Liver (tissue), 9 donors: ENCODE results near the gene SLC39A3. TPM values are rescaled to one million over a fixed set of nuclear protein-coding genes. Genes with fewer than 3 reads are reported as not detected.
A peak's percentile ranks its signal among the peaks of the same experiment; 100 is the strongest.

Source experiments
- DNase-seq: peaks from one replicate; pipeline ENCODE4 v3.0.0-alpha.2; 2017; ENCODE audit warnings: low spot score
- H3K27ac ChIP-seq, 2 donors: one replicate each; pipeline ENCODE4 v1.7.0; 2013; ENCODE audit warnings: inconsistent platforms in 2 of 2, low read length in 2 of 2, control low read depth in 1 of 2, low read depth in 1 of 2, mild to moderate bottlenecking in 1 of 2
- H3K27me3 ChIP-seq, 4 donors: one replicate each; pipeline versions ENCODE4 v1.6.1 to v1.7.0; 2013; ENCODE audit warnings: low read length in 3 of 4, inconsistent platforms in 1 of 4, mild to moderate bottlenecking in 1 of 4, moderate library complexity in 1 of 4; ENCODE audit not compliant: control insufficient read depth in 4 of 4, insufficient read depth in 4 of 4
- H3K36me3 ChIP-seq, 4 donors: one replicate each; pipeline versions ENCODE4 v1.6.1 to v1.7.0; 2013; ENCODE audit warnings: low read length in 3 of 4, mild to moderate bottlenecking in 3 of 4, low read depth in 1 of 4, moderate library complexity in 1 of 4; ENCODE audit not compliant: control insufficient read depth in 4 of 4, insufficient read depth in 3 of 4
- H3K4me1 ChIP-seq, 4 donors: one replicate each; pipeline versions ENCODE4 v1.6.1 to v1.7.0; 2013; ENCODE audit warnings: low read length in 3 of 4, mild to moderate bottlenecking in 3 of 4, moderate library complexity in 1 of 4; ENCODE audit not compliant: control insufficient read depth in 4 of 4, insufficient read depth in 4 of 4
- H3K4me3 ChIP-seq, 3 donors: one replicate each; pipeline versions ENCODE4 v1.6.1 to v1.7.0; 2013; ENCODE audit warnings: low read length in 3 of 3, control low read depth in 1 of 3, low read depth in 1 of 3, mild to moderate bottlenecking in 1 of 3
- H3K9ac ChIP-seq, 2 donors: one replicate each; pipeline ENCODE4 v1.7.0; 2013; ENCODE audit warnings: low read length in 2 of 2, mild to moderate bottlenecking in 2 of 2, moderate library complexity in 2 of 2, control low read depth in 1 of 2, low read depth in 1 of 2
- H3K9me3 ChIP-seq, 4 donors: one replicate each; pipeline versions ENCODE4 v1.6.1 to v1.7.0; 2013; ENCODE audit warnings: low read length in 3 of 4; ENCODE audit not compliant: control insufficient read depth in 4 of 4
- CTCF ChIP-seq: fragments of 150-350 bp; IDR thresholded peaks from 2 replicates; pipeline ENCODE4 v1.5.1; 2017; ENCODE audit warnings: improper control_type of control experiment, low read depth, low read length; ENCODE audit not compliant: missing input control
- EGR1 ChIP-seq, 2 donors: IDR thresholded peaks; 2 replicates each; pipeline ENCODE4 v1.6.1; 2016 to 2018; ENCODE audit warnings: antibody characterized with exemption in 2 of 2, low read depth in 2 of 2
- FOXA1 ChIP-seq: IDR thresholded peaks from 2 replicates; pipeline ENCODE4 v1.6.1; 2016; ENCODE audit warnings: antibody characterized with exemption
- FOXA2 ChIP-seq: IDR thresholded peaks from 2 replicates; pipeline ENCODE4 v1.6.1; 2016; ENCODE audit warnings: antibody characterized with exemption
- GABPA ChIP-seq, 2 donors: IDR thresholded peaks in 1 of 2; conservative IDR thresholded peaks in 1 of 2; 2 replicates each; pipeline ENCODE4 v1.6.1; 2016; ENCODE audit warnings: antibody characterized with exemption in 2 of 2, mild to moderate bottlenecking in 1 of 2, moderate library complexity in 1 of 2
- HNF4A ChIP-seq, 2 donors: conservative IDR thresholded peaks; 2 replicates each; pipeline ENCODE4 v1.6.1; 2016; ENCODE audit warnings: antibody characterized with exemption in 2 of 2, mild to moderate bottlenecking in 2 of 2
- HNF4G ChIP-seq: IDR thresholded peaks from 2 replicates; pipeline ENCODE4 v1.6.1; 2016; ENCODE audit warnings: antibody characterized with exemption
- JUND ChIP-seq, 2 donors: IDR thresholded peaks; 2 replicates each; pipeline ENCODE4 v1.6.1; 2016; ENCODE audit warnings: antibody characterized with exemption in 2 of 2
- MAX ChIP-seq: IDR thresholded peaks from 2 replicates; pipeline ENCODE4 v1.6.1; 2016; ENCODE audit warnings: antibody characterized with exemption
- NR2F2 ChIP-seq: IDR thresholded peaks from 2 replicates; pipeline ENCODE4 v1.6.1; 2016; ENCODE audit warnings: antibody characterized with exemption
- RAD21 ChIP-seq, 2 donors: IDR thresholded peaks; 2 replicates each; pipeline ENCODE4 v1.6.1; 2016; ENCODE audit warnings: antibody characterized with exemption in 2 of 2, mild to moderate bottlenecking in 2 of 2
- REST ChIP-seq: IDR thresholded peaks from 2 replicates; pipeline ENCODE4 v1.6.1; 2016; ENCODE audit warnings: antibody characterized with exemption, mild to moderate bottlenecking
- RXRA ChIP-seq, 2 donors: IDR thresholded peaks; 2 replicates each; pipeline ENCODE4 v1.6.1; 2017 to 2018; ENCODE audit warnings: antibody characterized with exemption in 2 of 2, mild to moderate bottlenecking in 1 of 2
- SP1 ChIP-seq: IDR thresholded peaks from 2 replicates; pipeline ENCODE4 v1.6.1; 2018; ENCODE audit warnings: antibody characterized with exemption, mild to moderate bottlenecking
- TAF1 ChIP-seq: conservative IDR thresholded peaks from 2 replicates; pipeline ENCODE4 v1.6.1; 2016; ENCODE audit warnings: antibody characterized with exemption, mild to moderate bottlenecking
- YY1 ChIP-seq: IDR thresholded peaks from 2 replicates; pipeline ENCODE4 v1.6.1; 2016; ENCODE audit warnings: antibody characterized with exemption, mild to moderate bottlenecking
- ZBTB33 ChIP-seq: IDR thresholded peaks from 2 replicates; pipeline ENCODE4 v1.6.1; 2016; ENCODE audit warnings: antibody characterized with exemption
- WGBS: extraction: QIAGEN DNeasy Blood & Tissue Kit; methylation state at CpG from one replicate; pipeline ENCODE4 v1.1.7; 2013; 5-methylcytosine and 5-hydroxymethylcytosine counted together
- polyA plus RNA-seq, 2 donors: library from polyadenylated mRNA; stranded (reverse) in 1 of 2; unstranded in 1 of 2; fragments of 200-250 nt in 1 of 2; fragments of >200 nt in 1 of 2; fragmentation: Nextera tagmentation in 1 of 2; extraction: Ambion mirVana in 1 of 2; gene quantifications; one replicate each; pipeline versions ENCODE4 v1.2.1 to v1.2.3, GENCODE V29; 2013 to 2015
- total RNA-seq, 2 donors: library from RNA; depleted of rRNA; stranded (reverse); fragments of >200 nt; gene quantifications; one replicate each; pipeline ENCODE4 v1.2.3, GENCODE V29; 2014
- donor health status: healthy.
- donor health status: healthy.
- donor health status: healthy.
- donor health status: healthy.
- donor health status: healthy.

The SLC39A3 gene
- total and polyA plus RNA-seq, 4 donors: 19.8 to 29.0 (median 24.2) TPM

- Histone ChIP-seq H3K9ac (peak overlapping the region in 1 of 2 donors; percentile 37), H3K27me3 (no peaks in the 10 kb centered on the region), H3K4me3 (no peak overlapping the region), H3K4me1 (peaks cover 1 to 41% (median 30%) of the 10 kb centered on the region in 4 donors), H3K27ac (peak overlapping the region; percentile 68 to 87), H3K36me3 (no peaks in the 10 kb centered on the region), H3K9me3 (no peaks in the 10 kb centered on the region)
- 76% methylated on average over 7 of the region's 7 CpGs for WGBS
- DNase-seq: no peak
- TF ChIP-seq REST: no peak
- no peak for TF ChIP-seq EGR1 (IDR thresholded peaks at IDR 0.05; ENCODE audit: low read depth in 2 of 2)
- no peak for TF ChIP-seq ZBTB33
- no peak for TF ChIP-seq RXRA (IDR thresholded peaks at IDR 0.05)
- TF ChIP-seq TAF1: no peak
- TF ChIP-seq SP1: no peak
- TF ChIP-seq YY1: no peak
Observed at GRCh38 chr19:2783781-2784145, 43.9 kb upstream of the SLC39A3 start.

GRCh38 chr19:2782936-2783780, 43.3 kb upstream of the SLC39A3 start, which contains the start of gene SGTA:
Gene SGTA (minus strand): TSS chr19:2783273. CDS start chr19:2769068, 14,205 bp downstream.
- WGBS: under 1% methylated on average over 68 of the region's 68 CpGs
- Histone ChIP-seq H3K4me1 (peaks cover 1 to 41% (median 30%) of the 10 kb centered on the region in 4 donors), H3K9ac (peak within 1 kb of the TSS; percentile 85 to 96), H3K36me3 (no peaks in the 10 kb centered on the region), H3K4me3 (peak within 1 kb of the TSS; percentile 80 to 88 (median 87)), H3K27ac (peak within 1 kb of the TSS; percentile 83 to 87), H3K9me3 (no peaks in the 10 kb centered on the region), H3K27me3 (no peaks in the 10 kb centered on the region)
- DNase-seq: peak; percentile 97
- TF ChIP-seq FOXA2 (peak; percentile 20), JUND (IDR thresholded peaks at IDR 0.05) (no peak), TAF1 (no peak), MAX (peak; percentile 94), FOXA1 (no peak), NR2F2 (peak; percentile 97), YY1 (peak; percentile 97), EGR1 (IDR thresholded peaks at IDR 0.05; ENCODE audit: low read depth in 2 of 2) (peak in 1 of 2 donors; percentile 45), HNF4G (no peak), GABPA (IDR thresholded peaks at IDR 0.05 in 1 of 2, conservative IDR thresholded peaks at IDR 0.05 in 1 of 2) (peak; percentile 87 to 97), REST (peak; percentile 59), HNF4A (conservative IDR thresholded peaks at IDR 0.05) (peak; percentile 50 to 74), SP1 (peak; percentile 80), RAD21 (IDR thresholded peaks at IDR 0.05) (peak in 1 of 2 donors; percentile 29), ZBTB33 (peak; percentile 53), CTCF (peak; percentile 64), RXRA (IDR thresholded peaks at IDR 0.05) (peak; percentile 80 to 81)
